GM13976 (cell line): Measurements from ENCODE around the gene MRPS22.
"Not testable (repeated sequence)": the region's sequence is repeated elsewhere in the genome, so short reads cannot be mapped to it uniquely, and the experiment has no call there.

Experiments used
- DNase-seq: peaks from one replicate; pipeline ENCODE4 v3.0.0; 2012; ENCODE audit warnings: low spot score
- CTCF ChIP-seq: IDR thresholded peaks from 2 replicates; pipeline ENCODE4 v1.5.1; 2012; ENCODE audit warnings: borderline replicate concordance, mild to moderate bottlenecking; ENCODE audit not compliant: insufficient read depth; ENCODE audit errors: extremely low read depth, missing control alignments, control extremely low read depth
- in situ Hi-C: fragments of 300-500 bp; cut with MboI; formaldehyde crosslinking; loops from one replicate; pipeline ENCODE4 v1.12.0; 2022; ENCODE audit warnings: low sequenced_read_pairs, mixed read lengths, inconsistent platforms; ENCODE audit not compliant: unreplicated experiment

MRPS22 gene

DNA sequence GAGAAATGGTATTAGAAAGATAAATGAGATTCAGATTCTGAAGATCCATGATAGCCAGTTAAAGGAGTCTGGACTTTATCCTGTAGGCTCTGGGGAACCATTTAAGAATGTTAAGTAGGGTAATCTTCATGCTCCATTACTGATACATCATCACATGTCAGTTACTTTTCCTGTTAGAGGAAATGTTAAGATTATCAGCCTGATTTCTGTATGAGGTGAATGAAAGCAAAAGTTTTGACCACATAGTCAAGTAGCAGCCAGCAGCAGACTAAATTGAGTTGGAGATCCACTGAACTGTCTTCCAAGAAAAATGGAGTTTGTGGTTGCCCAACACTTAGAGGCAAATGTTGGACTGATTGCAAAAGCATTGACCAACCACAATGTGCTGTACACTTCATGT, 50.3 kb downstream of the MRPS22 start:
- no peak for DNase-seq
- in situ Hi-C loops = no loop called here
- TF ChIP-seq CTCF = no peak

- in situ Hi-C loops = no loop called here
- DNase-seq = no peak
- TF ChIP-seq CTCF = no peak
These were observed 52.9 kb downstream of the MRPS22 start for GRCh38 chr3:139396707-139397106.

- in situ Hi-C loops, DNase-seq: not testable (repeated sequence)
These were observed 57.3 kb downstream of the MRPS22 start for GRCh38 chr3:139401155-139401554.
